ENCODE data around the gene COX6A2.
"Not testable (repeated sequence)": the region's sequence is repeated elsewhere in the genome, so short reads cannot be mapped to it uniquely, and the experiment has no call there.

The COX6A2 gene

GRCh38 chr16:31440516-31441184 lies 12.5 kb upstream of the COX6A2 start:
- TF ChIP-seq ZFX (IDR thresholded peaks at IDR 0.05), result no peak
- TF ChIP-seq CTCF (conservative IDR thresholded peaks at IDR 0.05), result no peak
- no peak overlapping the region for H3K27ac ChIP-seq

- no peak overlapping the region for H3K27ac ChIP-seq
- TF ChIP-seq CTCF (conservative IDR thresholded peaks at IDR 0.05), result no peak
- TF ChIP-seq ZFX (IDR thresholded peaks at IDR 0.05), result no peak
Observed at GRCh38 chr16:31439519-31439918, 11.4 kb upstream of the COX6A2 start.

GRCh38 chr16:31439023-31439422 lies 10.9 kb upstream of the COX6A2 start:
- H3K27ac ChIP-seq, result not testable (repeated sequence)

- H3K27ac ChIP-seq, result no peak overlapping the region
- TF ChIP-seq ZFX (IDR thresholded peaks at IDR 0.05) (no peak), CTCF (conservative IDR thresholded peaks at IDR 0.05) (no peak)
Observed at GRCh38 chr16:31438414-31438813, 10.3 kb upstream of the COX6A2 start.

- no peak overlapping the region for H3K27ac ChIP-seq
- TF ChIP-seq ZFX (IDR thresholded peaks at IDR 0.05) (no peak), CTCF (conservative IDR thresholded peaks at IDR 0.05) (no peak)
Observed at GRCh38 chr16:31436221-31437045, 8.3 kb upstream of the COX6A2 start.

- TF ChIP-seq CTCF (conservative IDR thresholded peaks at IDR 0.05) (no peak), ZFX (IDR thresholded peaks at IDR 0.05) (no peak)
- no peak overlapping the region for H3K27ac ChIP-seq
Observed at GRCh38 chr16:31435341-31436220, 7.4 kb upstream of the COX6A2 start.

GRCh38 chr16:31430380-31431052 lies 2.4 kb upstream of the COX6A2 start:
- TF ChIP-seq CTCF (conservative IDR thresholded peaks at IDR 0.05), result no peak
- no peak for TF ChIP-seq ZFX (IDR thresholded peaks at IDR 0.05)
- H3K27ac ChIP-seq, result no peak overlapping the region
